GM23248 (cell line): ENCODE data around the gene TTYH3. TPM values are rescaled to one million over a fixed set of nuclear protein-coding genes. Genes with fewer than 3 reads are reported as not detected.

ENCODE experiments used
- DNase-seq: peaks from one replicate; pipeline ENCODE4 v3.0.0-alpha.2; 2015
- H2AFZ ChIP-seq: fragments of 200-600 bp; sonication (generic); 2 replicates; pipeline ENCODE4 v1.6.1; 2016; ENCODE audit warnings: antibody characterized with exemption
- H3F3A ChIP-seq: fragments of 200-600 bp; sonication (generic); 2 replicates; pipeline ENCODE4 v1.6.1; 2016; ENCODE audit warnings: mild to moderate bottlenecking, antibody characterized with exemption, mixed run types; ENCODE audit not compliant: insufficient read depth
- H3K27ac ChIP-seq: fragments of 200-600 bp; sonication (generic); 2 replicates; pipeline ENCODE4 v1.5.1; 2016; ENCODE audit warnings: mild to moderate bottlenecking
- H3K27me3 ChIP-seq: fragments of 200-600 bp; sonication (generic); replicated peaks from 2 replicates; pipeline ENCODE4 v1.6.1; 2016; ENCODE audit warnings: mild to moderate bottlenecking; ENCODE audit not compliant: insufficient read depth
- H3K36me3 ChIP-seq: fragments of 200-600 bp; sonication (generic); 2 replicates; pipeline ENCODE4 v1.6.1; 2016; ENCODE audit warnings: low read depth, mild to moderate bottlenecking
- H3K4me1 ChIP-seq: fragments of 200-600 bp; sonication (generic); 2 replicates; pipeline ENCODE4 v1.6.1; 2016; ENCODE audit warnings: mild to moderate bottlenecking; ENCODE audit not compliant: insufficient read depth
- H3K4me2 ChIP-seq: fragments of 200-600 bp; sonication (generic); one replicate; pipeline ENCODE4 v1.6.1; 2016; ENCODE audit warnings: mild to moderate bottlenecking; ENCODE audit not compliant: unreplicated experiment
- H3K4me3 ChIP-seq: fragments of 200-600 bp; sonication (generic); 2 replicates; pipeline ENCODE4 v1.5.1; 2016; ENCODE audit warnings: mild to moderate bottlenecking
- H3K79me2 ChIP-seq: fragments of 200-600 bp; sonication (generic); 2 replicates; pipeline ENCODE4 v1.6.1; 2016; ENCODE audit warnings: mild to moderate bottlenecking; ENCODE audit not compliant: insufficient read depth
- H3K9ac ChIP-seq: fragments of 200-600 bp; sonication (generic); 2 replicates; pipeline ENCODE4 v1.6.1; 2016; ENCODE audit warnings: mild to moderate bottlenecking
- H3K9me2 ChIP-seq: fragments of 200-600 bp; sonication (generic); 2 replicates; pipeline ENCODE4 v1.6.1; 2016; ENCODE audit warnings: mixed run types, mild to moderate bottlenecking, moderate library complexity; ENCODE audit not compliant: insufficient read depth
- H3K9me3 ChIP-seq: fragments of 200-600 bp; sonication (generic); one replicate; pipeline ENCODE4 v1.6.1; 2017; ENCODE audit warnings: low read depth
- H4K20me1 ChIP-seq: fragments of 200-600 bp; sonication (generic); 2 replicates; pipeline ENCODE4 v1.6.0; 2016; ENCODE audit not compliant: insufficient read depth
- EZH2 ChIP-seq: fragments of 200-600 bp; sonication (generic); IDR thresholded peaks from 2 replicates; pipeline ENCODE4 v1.6.1; 2018; ENCODE audit warnings: antibody characterized with exemption, mild to moderate bottlenecking; ENCODE audit not compliant: insufficient read depth, poor library complexity, severe bottlenecking
- EZH2phosphoT487 ChIP-seq: fragments of 200-600 bp; sonication (generic); IDR thresholded peaks from 2 replicates; pipeline ENCODE4 v1.6.1; 2018; ENCODE audit warnings: antibody characterized with exemption, moderate library complexity, mild to moderate bottlenecking, low read depth; ENCODE audit not compliant: insufficient read depth
- WGBS, 2 experiments: methylation state at CpG; one replicate each; pipeline ENCODE4 v1.1.6; 2015 to 2017; ENCODE audit warnings: low lambda C conversion rate in 2 of 2, low coverage in 1 of 2; ENCODE audit errors: missing lambda C conversion rate in 2 of 2; 5-methylcytosine and 5-hydroxymethylcytosine counted together
- in situ Hi-C: fragments of 300-500 bp; cut with MboI; formaldehyde crosslinking; loops from 2 replicates; pipeline ENCODE4 v1.15.0; 2020
- polyA plus RNA-seq: library from polyadenylated mRNA; unstranded; fragments of >200 nt; fragmentation: Nextera tagmentation; extraction: Ambion mirVana; gene quantifications from 2 replicates; pipeline ENCODE4 v1.2.1, GENCODE V29; 2016
- total RNA-seq: library from RNA; depleted of rRNA; stranded (reverse); fragments of >200 nt; shearing (Covaris generic); gene quantifications from 2 replicates; pipeline ENCODE4 v1.2.3, GENCODE V29; 2014

Gene TTYH3
- total and polyA plus RNA-seq, 2 experiments from 2014 or later = 25.3 to 46.0 TPM

DNA sequence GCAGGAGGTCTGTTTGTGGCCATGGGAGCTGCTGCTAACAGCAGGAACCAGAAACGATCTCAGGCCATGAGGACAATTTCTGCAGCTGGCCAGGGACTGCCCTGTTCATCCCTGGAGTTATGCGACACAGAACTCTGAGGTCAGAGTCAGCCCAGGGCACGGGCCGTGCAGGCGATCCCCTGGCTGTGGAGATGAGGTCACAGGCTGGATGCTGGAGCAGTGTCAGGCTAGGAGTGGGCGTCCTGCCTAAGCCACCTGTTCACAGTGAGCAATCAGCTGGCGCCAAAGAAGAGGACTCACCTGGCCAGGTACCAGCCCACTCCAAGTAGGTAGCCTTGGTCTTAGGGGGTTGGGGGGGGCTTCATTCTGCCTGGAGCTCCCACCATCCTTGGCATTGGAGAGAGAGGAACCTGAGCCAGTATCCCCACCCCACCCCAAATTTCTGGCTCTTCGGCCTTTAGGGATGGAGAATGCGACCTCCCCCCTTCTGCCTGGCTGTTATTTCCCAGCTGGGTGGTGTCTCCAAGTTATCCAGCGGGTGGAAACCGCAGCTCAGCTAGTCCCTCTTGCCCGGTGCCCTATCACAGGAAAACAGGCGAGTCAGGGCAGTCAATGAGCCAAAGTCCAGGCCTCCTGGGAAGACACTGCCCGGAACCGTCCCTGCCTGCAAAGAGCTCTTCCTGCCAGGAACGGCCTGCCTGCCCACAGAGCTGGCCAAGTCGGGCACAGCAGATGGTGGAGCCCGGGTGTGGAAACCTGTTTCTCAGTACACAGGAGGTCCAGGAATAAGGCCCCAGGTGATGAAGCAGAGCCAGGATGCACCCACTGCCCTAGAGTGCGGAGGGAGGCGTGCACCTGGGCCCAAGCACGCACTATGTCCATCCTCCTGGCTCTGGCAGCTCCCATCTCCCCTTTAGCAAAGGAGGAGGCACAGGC lies 1.8 kb upstream of the TTYH3 start:
- Histone ChIP-seq H3K36me3 (no peaks in the 10 kb centered on the region), H3F3A (peaks cover 4% of the 10 kb centered on the region; the same call in 1 of the 2 replicates), H2AFZ (no peak overlapping the region), H4K20me1 (no peaks in the 10 kb centered on the region), H3K9me2 (no peaks in the 10 kb centered on the region), H3K27me3 (no peaks in the 10 kb centered on the region), H3K4me1 (peaks cover 15% of the 10 kb centered on the region), H3K27ac (no peak overlapping the region), H3K9me3 (no peaks in the 10 kb centered on the region), H3K4me3 (no peak overlapping the region), H3K4me2 (no peak overlapping the region), H3K79me2 (peaks cover 18% of the 10 kb centered on the region), H3K9ac (no peak overlapping the region)
- TF ChIP-seq EZH2 (no peak), EZH2phosphoT487 (no peak)
- no peak for DNase-seq
- WGBS, 2 experiments = 75% methylated on average over 21 of the region's 21 CpGs
- in situ Hi-C loops = no loop called here

DNA sequence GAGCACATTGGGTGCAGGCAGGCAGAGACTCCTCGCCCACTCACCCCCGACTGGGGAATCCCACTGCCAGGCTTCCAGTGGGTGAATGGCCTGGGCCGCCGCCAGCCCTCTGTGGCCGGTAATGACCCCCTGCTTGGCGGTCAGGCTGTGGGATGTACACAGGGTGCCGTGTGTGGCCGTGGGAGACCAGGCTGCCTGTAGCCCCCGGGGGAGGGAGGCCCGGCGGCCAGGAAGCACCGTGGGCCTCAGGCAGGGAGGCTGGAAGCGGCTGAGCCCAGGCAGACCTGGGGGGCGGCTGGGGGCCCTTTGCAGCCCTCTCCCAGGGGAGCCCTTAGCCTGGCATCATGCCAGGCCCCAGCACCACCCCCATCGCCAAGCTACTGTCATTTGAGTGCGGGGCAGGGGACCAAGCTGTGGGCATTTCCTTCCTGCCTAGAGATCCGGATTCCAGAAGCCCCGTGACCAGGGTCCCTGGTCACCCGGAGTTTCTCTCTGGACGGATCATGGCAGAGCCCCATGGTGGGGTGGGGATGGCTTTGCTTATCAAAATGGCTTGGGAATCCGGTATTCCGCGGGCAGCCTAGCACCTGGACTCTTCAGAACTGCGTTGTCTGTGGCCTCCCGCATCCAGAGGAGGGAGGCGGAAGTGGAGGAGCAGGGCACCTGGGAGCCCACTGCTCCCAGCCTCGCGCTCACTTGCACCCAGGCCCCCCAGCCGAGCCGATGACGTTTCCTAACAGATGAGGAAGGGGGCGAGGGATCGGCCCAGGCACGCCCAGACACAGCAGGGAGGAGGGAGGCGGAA lies 1.1 kb downstream of the TTYH3 start:
- Histone ChIP-seq H3K79me2 (peaks cover 47% of the 10 kb centered on the region), H3K27me3 (no peaks in the 10 kb centered on the region), H3K4me2 (peak overlapping the region; percentile 93), H3F3A (peaks cover 4% of the 10 kb centered on the region; the same call in 1 of the 2 replicates), H3K4me1 (peaks cover 20% of the 10 kb centered on the region), H3K9me3 (no peaks in the 10 kb centered on the region), H3K27ac (peak overlapping the region; percentile 95), H3K4me3 (peak overlapping the region; percentile 80), H3K9me2 (no peaks in the 10 kb centered on the region), H4K20me1 (no peaks in the 10 kb centered on the region), H3K9ac (peak overlapping the region; percentile 87), H2AFZ (peak overlapping the region; percentile 11; the same call in 1 of the 2 replicates), H3K36me3 (no peaks in the 10 kb centered on the region)
- in situ Hi-C loops = no loop called here
- WGBS, 2 experiments = 1 to 2% methylated on average over 31 to 33 of the region's 35 CpGs
- DNase-seq = peak; percentile 80
- TF ChIP-seq EZH2 = no peak
- no peak for TF ChIP-seq EZH2phosphoT487

DNA sequence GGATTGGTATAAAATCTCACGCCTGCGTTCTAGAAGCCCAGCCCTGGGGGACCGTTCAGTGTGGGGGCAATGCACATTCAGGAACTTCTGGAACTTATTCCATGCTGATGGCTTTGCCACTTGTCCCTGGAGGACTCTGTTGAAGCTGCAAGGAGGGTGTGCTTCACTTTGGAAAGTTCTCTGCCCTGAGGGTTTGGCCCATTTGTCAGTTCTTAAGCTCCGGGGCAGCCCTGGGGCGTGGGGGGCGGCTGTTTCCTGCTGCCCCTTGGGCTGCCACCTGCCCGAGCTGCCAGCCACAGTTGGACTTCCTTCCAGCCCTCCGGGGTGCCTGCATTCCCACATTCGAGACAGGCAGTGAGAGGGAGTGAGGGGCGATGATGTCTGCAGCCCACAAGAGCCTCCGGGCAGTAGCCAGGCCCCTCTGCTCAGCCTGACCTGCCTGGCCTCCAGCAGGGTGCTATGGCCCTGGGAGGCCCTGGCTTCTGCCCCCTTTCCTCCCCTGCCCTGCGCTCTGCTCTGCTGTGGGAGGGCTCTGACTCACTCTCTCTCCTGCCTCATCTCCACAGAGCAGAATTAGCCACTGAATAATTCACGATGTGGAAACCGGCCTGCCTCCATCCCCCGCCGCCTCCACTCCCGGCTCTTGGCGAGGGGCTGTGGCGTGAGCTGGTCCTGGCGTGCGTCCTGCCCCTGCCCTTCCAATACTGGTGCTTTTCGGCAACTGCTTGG lies 1.9 kb downstream of the TTYH3 start:
- Histone ChIP-seq H4K20me1 (no peaks in the 10 kb centered on the region), H3K9me2 (no peaks in the 10 kb centered on the region), H3K27ac (peak overlapping the region; percentile 95), H3K4me1 (peaks cover 27% of the 10 kb centered on the region), H3K27me3 (no peaks in the 10 kb centered on the region), H3F3A (peaks cover 4% of the 10 kb centered on the region; the same call in 1 of the 2 replicates), H2AFZ (no peak overlapping the region), H3K4me2 (peak overlapping the region; percentile 93), H3K4me3 (peak overlapping the region; percentile 80), H3K79me2 (peaks cover 55% of the 10 kb centered on the region), H3K9me3 (no peaks in the 10 kb centered on the region), H3K9ac (peak overlapping the region; percentile 87), H3K36me3 (no peaks in the 10 kb centered on the region)
- TF ChIP-seq EZH2phosphoT487 (no peak), EZH2 (no peak)
- 0 to 1% methylated on average over 22 of the region's 22 CpGs for WGBS, 2 experiments
- in situ Hi-C loops = no loop called here
- peak; percentile 97 for DNase-seq
